HG03571 (cell line): ENCODE data around the gene RNF150.

Source experiments
- ATAC-seq: cut with Tn5 transposase; IDR thresholded peaks from one replicate; pipeline ENCODE4 v1.9.1; 2021; ENCODE audit not compliant: unreplicated experiment

RNF150 gene

DNA sequence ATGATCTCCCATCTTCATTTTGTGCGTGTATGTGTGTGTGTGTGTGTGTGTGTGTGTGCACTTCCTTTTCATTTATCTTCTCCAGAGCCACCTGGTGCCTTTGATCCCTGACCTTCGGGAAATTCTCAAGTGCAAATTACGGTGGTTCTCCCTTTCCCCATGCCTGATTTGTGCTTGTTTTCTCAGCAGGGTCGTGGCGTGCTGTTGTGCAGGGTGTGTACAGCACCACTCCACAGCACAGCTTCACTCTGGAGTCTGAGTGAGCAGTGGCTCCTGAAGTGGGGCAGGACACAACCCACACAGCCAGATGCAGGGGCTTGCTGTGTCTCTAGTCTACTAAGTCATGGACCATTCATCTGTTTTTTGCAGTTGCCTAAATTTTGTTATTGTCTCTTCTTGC, 262.8 kb downstream of the RNF150 start:
- ATAC-seq, result no peak

DNA sequence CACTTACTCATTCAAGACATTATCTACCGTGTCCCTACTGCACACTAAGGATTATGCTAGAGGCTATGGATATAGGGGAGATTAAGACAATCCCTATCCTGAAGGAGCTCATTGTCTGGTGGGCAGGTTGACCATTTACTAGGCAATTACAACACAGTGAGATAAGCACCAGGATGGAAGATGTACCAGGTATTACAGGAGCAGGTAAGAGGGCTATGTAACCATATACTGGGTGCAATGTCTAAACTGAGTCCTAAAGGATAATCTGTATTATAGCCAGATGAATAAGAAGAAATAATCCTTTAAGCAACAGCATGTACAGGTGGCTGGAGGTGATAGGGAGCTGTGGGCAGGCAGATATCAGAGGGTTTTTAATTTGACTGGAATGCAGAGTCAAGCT, 263.8 kb downstream of the RNF150 start:
- no peak for ATAC-seq

DNA sequence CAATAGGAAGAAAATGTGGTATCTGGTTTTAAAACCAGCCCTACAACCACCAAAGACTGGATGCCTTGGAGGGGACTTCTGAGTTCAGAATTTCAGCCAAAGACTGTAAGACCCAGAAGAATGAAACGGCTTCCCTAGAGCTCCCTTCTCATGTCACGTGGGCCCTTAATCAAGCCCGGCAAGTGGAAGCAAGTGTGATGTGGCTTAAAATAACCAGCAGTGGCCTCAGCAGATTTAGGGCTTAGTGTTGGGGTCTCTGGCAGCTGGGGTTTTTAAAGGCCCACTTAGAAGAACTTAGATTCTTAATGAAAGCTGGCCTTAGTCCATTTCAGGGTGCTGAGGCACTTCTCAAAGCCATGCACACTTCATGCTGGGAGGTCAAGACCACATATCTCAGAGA, 265.9 kb downstream of the RNF150 start:
- no peak for ATAC-seq

DNA sequence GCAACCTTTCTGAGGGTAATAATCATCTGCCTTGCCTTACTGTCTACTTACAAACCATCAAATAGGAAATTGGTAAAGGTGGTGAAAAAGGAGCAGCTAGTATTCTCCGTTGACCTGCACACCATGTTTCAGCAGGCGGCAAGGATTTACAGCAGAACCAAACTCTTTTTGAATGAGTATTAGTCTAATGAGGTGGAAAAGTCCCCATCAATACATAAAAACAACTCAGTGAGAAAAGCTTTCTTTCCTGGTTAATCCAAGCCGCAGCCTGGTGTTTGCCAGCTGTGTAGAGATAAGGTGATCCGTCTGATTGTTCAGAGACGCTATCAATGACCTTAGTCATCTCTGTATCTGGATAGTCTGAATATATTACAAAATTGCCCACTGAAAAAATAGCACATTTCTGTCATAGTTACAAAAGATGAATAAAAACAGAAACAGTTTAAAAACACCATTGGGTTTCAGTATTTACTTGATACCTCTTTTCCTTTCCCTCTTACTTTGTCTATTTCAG, 266.7 kb downstream of the RNF150 start:
- ATAC-seq, result no peak

DNA sequence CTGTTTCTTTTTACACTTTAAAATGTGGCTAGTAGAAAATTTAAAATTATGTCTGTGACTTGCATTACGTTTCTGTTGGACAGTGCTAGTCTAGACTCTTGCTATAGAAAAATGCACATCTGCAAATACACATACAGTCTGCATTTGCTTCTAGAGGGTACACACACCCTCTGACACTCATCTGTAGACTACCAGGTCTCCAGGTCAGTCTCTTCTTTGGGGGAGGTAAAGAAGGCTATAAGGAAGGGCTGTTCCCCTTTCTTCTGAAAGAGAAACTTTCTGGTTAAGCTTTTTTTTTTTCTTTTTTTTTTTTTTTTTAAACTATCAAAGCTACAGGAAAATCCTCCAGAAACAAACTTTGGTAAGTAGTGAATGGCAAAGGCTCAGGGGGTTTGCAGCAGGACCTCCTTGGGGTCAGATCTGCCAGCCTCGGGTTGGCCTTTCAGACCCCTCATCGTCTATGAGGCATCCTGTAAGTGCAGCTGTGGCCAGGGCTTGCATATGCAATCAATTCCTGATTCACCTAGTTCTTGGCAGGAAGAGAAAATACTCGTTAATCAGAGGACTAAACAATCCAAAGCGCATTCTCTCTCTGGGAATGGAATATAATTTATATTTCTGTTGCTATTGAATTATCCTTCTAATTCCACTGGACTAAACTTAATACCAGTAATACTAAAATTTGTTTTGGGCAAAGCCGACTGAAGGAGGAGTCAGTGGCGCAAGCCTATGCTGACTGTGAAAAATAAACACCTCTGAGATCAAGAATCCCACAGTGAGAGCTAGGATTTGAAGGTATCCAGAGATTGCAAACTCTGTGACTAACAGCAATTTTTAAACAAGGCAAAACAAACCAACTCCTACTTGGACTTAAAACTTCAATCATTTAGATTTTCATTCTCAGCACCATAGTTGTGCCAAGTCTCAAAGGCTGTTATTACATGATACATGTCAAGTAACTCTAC, 267.7 kb downstream of the RNF150 start:
- ATAC-seq, result no peak

DNA sequence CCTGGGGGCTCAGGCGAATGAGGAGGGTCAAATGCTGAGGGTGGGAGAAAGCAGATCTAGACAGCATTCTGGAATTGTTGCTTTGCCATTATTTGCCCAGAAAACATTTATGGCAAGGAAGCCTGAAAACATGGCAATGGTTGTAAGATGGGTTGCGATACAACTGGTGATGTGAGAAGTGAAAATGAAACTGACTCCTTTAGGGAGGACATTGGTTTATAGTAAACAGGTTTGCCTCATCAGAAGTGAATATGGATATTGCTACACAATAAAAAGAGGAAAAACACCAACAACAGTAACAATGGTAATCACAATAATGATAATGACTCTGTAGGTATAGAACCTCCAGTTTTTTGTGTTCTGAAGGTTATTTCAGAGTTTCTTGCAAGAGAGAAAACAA, 270.1 kb downstream of the RNF150 start:
- ATAC-seq, result no peak

DNA sequence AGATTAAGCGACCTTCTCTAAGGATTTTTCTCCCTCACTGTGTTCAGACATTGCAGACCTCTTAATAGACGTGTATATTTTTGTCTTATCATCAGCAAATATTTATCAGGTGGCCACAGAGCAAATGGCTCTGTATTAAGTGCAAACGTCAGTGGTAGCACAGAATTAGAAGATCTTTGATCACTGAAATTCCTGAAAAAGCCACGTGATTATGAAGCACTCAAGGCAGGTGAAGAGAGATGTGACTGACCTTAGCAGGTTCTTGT, 271.2 kb downstream of the RNF150 start:
- no peak for ATAC-seq

DNA sequence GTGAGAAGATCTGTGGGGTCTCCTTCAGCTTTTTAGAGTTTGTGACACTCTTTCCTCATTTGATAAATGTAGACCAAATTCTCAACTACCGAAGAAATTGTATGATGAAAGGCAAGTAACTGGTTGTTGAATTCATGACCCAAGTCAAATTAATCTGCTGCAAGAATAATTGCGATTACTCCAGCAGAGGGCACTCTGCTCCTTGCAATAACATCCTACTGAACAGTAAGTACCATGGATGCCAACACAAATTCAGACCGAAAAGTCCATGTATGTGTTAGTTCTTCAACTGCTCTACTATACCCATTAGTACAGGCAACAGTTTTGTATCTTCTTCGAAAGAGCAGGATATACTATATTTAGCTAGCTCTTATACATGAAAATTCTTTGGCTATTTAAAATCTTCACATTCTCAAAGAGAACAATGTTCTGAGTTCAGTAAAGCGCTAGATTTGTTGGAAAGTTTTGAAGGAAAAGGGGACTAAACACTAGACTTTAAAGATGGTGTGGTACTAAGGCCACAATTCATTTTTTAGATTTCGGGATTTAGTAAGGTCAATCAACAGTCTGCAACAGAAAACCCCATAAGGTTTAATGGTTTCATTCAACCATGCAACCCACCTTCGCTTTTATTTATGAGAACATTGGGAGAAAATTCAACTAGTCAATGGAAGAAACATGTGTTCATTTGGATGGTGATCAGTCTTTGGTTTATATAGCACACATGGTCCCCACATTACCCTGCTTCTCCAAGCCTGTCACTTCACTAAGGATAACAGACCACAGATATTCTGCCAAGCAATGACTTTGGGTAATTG, 271.7 kb downstream of the RNF150 start:
- ATAC-seq, result peak; percentile 65

DNA sequence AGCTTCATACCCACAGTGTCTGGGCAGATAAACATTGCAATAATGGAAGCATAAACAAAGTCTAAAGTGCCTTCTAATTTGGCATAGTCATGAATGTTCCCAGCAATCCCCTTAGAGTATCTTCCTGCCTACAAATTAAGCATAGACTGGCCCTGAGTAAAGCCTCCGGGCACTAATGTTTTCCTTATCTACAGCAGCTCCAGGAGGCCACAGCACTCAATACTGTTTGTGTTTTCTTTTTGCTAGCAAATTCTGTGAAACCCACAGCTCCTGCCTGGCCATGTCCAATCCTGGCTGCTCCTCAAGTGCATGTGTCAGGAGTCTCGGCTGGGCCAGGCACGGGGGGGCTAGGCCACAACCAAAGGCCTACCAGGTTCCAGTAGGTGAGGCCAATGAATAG, 274.4 kb downstream of the RNF150 start:
- no peak for ATAC-seq

DNA sequence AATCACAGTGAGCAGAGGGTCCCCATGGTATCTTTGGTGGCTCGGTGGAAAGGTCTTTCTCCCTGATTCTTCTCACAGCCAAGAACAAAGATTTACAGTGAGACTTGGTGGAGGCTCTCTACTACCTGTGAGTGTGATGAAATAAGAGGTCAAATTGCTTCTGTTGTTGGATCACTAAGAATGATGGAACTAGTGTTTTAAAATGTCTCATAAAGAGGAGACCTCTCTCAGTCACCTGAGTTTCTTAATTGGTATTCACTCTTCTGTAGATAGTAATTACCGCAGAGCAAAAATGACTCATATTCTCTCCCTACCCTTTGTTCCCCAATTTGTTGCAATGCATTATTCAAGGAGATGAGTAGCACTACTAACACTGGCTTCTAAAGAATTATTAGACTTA, 276.2 kb downstream of the RNF150 start:
- ATAC-seq, result no peak

DNA sequence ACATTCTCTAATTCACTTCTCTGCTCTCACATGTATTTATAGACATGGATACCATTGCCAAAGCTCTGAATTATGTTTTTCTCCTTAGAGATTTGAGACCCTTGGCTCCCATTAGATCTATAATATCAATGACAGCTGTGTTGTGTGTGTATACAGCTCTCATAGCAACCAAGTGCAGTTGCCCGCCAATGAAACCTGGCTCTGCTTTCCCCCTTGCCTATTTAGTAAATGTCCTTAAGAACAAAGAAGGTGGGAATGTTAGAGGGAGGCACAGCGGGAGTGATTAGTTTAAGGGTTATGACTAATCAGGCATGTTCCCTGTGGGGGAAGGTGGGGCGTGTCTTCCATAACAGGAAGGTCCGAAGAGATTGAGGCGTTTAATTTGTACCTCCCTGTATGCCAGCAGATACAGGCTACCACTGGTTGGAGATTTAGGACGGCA, 276.6 kb downstream of the RNF150 start:
- ATAC-seq, result no peak

DNA sequence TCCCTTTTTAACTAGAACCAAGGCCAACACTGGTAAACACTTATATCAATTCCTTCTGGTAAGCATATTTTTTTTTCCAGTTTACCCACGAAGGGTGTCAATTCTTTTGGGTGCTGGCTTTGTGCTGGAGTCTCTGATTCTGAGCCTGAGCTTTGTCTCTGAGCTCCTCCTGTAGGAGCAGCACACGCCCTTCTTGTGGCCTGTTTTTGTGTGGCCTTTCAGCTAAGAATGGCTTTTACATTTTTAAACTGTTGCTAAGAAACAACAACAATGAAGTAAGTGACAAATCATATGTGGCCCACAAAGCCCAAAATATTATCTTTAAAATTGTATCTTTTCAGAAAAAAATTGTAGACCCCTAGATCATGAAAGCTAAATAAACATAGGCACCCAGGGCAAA, 279.1 kb downstream of the RNF150 start:
- ATAC-seq, result no peak

DNA sequence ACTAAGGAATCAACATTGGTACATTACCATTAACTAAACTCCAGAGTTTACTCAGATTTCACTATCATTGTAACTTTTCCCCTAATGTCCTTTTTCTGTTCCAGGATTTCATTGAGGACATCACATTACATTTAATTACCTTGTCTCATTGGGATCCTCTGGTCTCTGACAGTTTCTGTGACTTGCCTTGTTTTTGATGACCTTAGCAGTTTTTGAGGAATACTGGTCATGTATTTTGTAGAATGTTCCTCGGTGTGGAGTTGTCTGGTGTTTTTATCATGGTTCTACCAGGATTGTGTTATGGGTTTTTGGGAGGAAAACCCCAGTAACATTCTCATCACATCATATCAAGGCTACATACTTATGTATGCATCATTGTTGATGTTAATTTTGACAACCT, 281.5 kb downstream of the RNF150 start:
- no peak for ATAC-seq

DNA sequence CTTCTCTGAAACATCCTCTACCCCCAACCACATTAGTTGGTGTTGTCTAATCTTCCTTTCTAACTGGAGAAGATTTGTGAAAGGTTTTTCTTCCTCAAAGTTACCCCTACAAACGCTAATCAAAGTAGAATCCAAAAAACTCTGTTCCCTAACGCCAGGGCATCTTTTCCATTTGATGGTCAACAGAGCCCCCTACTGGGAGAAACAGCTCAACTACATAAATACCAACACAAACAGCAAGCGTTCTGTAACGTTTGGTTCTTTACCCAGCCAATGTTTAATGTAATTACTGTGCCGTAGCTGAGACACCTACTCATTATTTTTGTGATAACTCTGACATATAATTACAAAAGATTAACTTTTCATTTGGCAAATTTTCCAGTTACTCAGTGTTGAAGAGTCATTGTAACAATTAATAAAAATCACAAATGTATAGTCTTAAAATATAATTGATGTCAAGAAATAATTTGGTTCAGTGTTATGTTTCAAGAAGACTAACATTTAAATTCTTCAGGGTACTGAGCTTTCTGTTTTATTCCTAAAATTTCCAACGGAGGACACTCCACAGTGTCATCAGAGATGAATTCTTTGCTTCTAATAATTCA, 282.1 kb downstream of the RNF150 start:
- peak; percentile 71 for ATAC-seq

DNA sequence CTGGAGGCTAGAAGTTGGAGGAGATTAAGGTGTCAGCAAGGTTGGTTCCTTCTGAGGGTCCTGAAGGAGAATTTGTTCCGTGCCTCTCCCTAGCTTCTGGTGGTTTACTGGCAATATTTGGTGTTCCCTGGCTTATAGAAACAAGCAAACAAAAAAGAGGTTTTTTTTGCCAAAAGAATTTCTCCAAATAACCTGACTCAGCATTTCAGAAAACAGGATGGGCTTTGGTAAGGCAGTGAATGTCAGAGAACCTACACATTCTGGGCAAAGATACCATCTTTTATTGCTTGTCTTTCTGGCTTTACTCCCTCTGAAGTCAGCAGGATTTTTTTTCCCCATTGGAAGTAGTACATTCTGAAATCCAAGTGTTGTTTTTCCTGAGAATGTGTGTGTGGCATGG, 283.7 kb downstream of the RNF150 start:
- ATAC-seq, result no peak

DNA sequence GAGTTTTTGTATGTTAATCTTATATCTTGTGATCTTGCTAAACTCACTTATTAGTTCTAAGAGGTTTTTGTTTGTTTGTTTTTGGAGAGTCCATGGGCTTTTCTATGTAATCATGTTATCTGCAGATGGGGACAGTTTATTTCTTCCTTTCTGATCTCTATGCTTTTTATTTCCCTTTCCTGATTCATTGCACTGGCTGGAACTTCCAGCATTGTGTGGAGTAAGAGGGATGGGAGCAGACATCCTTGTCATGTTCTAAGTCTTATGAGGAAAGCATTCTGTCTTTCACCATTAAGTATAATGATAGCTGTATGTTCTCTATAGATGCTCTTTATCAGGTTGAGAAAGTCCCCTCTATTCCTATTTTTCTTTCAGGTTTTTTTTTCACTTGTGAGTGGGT, 286.5 kb downstream of the RNF150 start:
- ATAC-seq, result no peak

DNA sequence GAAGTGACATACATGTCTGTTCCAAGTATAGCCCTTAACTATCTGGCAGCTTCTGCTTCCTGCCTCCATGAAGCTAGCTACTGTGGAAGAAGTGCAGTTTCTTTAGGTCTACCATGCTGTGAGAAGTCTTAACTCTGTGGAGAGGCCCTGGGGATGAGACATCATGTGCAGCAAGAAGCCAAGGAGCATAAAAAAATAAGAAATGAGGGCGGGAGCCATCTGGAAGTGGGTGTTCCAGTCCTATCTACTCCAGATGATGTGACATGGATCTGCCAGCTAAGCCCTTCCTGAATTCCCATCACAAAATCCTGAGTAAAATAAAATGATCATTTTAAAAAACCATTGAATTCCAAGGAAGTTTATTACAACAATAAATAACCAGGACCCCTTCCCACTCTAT, 289.2 kb downstream of the RNF150 start:
- no peak for ATAC-seq

DNA sequence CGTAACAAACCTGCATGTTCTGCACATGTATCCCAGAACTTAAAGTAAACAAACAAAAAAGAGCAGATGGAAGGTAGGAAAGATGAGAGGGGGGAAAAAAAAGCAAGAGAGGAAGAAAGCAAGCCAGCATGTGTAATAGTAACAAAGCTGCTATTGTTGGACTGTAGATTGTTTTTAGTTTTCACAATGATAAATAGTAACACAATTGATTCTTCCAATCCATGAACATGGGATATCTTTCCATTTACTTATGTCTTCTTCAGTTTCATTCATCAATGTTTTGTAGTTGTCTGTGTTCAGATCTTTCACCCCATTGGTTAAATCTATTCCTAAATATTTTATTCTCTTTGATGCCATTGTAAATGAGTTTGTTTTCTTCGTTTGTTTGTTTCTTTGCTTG, 292.1 kb downstream of the RNF150 start:
- no peak for ATAC-seq

DNA sequence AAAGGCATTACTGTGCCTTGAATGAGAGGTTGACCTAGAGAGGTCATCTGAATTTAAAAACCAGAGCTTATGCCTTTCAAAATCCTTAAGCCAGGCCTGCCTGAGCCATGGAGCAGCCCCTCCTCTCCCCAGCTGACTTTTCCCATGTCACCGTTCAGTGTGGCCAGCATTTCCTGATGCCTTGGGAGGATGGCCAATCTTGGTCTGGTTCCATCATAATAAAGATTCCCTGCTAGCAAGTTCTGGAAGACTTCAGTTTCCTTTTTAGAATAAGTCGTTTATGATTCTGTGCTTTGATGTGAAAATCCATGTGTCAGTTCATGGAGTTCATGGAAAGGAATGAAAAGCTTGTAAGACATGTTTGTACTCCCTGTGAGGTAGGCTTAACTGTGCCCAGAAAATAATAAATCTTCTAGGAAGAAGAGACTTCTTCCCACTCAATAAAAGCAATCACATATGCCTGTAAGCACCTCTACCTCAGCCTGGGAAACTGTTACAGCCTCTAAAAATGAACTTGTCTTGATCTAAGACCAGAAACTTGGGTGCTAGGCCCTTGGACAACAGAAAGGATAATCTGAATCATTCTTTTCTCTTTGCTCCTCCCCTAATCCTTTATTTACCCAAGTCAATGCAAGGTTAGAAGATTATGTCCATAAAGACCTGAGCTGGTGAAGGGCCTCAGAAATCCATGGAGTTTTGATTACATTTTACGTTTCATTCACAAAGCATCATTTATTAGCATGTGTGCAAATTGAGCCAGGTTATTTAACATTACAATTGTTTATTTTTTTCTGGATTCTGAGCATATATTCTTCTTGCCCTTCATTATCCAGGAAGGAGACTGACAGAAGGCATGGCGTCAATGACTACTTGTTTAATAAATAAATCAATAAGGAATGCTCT, 293.1 kb downstream of the RNF150 start:
- ATAC-seq, result no peak

DNA sequence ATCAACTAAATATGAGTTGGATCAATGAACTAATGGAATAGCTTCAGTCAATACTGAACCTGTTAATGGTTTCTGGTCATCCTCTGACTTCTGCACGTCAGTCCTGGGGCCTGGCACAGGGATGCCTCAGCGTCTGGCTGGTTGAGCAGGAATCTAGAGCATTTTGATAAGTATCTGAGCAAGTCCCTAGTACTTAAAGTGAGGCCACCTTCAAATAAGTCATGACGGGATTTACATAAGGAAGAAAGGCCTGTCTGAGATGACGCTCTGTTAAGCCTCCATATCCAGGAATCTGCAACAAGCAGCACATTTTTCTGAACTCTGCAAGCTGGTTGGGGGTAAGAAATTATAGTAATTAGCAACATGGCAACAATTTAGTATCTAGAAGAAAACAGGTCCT, 293.9 kb downstream of the RNF150 start:
- ATAC-seq, result no peak

DNA sequence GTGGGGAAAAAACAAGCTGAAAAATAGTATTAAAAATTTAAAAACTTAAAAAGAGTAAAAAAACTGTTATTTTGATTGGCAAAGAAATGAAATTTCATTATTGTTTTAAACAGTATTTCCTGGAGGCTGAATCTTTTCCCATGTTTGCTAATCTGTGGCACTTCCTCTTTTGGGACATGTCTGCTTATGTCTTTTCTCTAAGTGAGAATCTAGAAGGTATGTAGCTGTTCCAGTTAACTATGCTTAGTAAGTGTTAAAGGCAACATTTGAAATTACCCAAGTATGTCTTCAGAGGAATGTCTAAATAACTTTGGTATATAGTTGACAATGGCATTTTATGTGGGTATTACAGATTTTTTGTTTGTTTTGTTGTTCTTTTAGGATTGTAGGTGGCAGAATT, 295.5 kb downstream of the RNF150 start:
- no peak for ATAC-seq
